Measurements from ENCODE around the gene ZNF334. TPM values are rescaled to one million over a fixed set of nuclear protein-coding genes. Genes with fewer than 3 reads are reported as not detected.

Gene ZNF334
- total and polyA plus RNA-seq, 12 donors, result 0.64 to 3.0 (median 1.6) TPM

GRCh38 chr20:46488451-46488850 is 24.9 kb downstream of the ZNF334 start:
- Histone ChIP-seq H3K4me3 (no peak overlapping the region), H3K27me3 (peaks cover 0 to 47% (median 7%) of the 10 kb centered on the region in 7 donors), H3K27ac (no peak overlapping the region), H3K9me3 (no peaks in the 10 kb centered on the region), H3K4me1 (no peaks in the 10 kb centered on the region), H3K36me3 (no peaks in the 10 kb centered on the region)
- ATAC-seq, result no peak
- intact Hi-C loops (cut with DNase I), result no loop called here
- TF ChIP-seq CTCF (IDR thresholded peaks at IDR 0.05), result no peak
- 83 to 85% methylated on average over 3 of the region's 3 CpGs for WGBS, 2 donors
- DNase-seq, result no peak

- Histone ChIP-seq H3K36me3 (no peaks in the 10 kb centered on the region), H3K4me3 (no peak overlapping the region), H3K27ac (no peak overlapping the region), H3K9me3 (no peaks in the 10 kb centered on the region), H3K4me1 (no peaks in the 10 kb centered on the region), H3K27me3 (peaks cover 0 to 47% (median 7%) of the 10 kb centered on the region in 7 donors)
- DNase-seq (no peak), ATAC-seq (no peak)
- TF ChIP-seq CTCF (IDR thresholded peaks at IDR 0.05), result no peak
- 60 to 74% methylated on average over 2 of the region's 2 CpGs for WGBS, 2 donors
- intact Hi-C loops (cut with DNase I), result no loop called here
Observed at GRCh38 chr20:46487628-46488027, 25.7 kb downstream of the ZNF334 start.

GRCh38 chr20:46485431-46485830 is 27.9 kb downstream of the ZNF334 start:
- Histone ChIP-seq H3K36me3 (no peaks in the 10 kb centered on the region), H3K27ac (no peak overlapping the region), H3K9me3 (no peaks in the 10 kb centered on the region), H3K4me1 (no peaks in the 10 kb centered on the region), H3K27me3 (peaks cover 0 to 55% (median 4%) of the 10 kb centered on the region in 7 donors), H3K4me3 (no peak overlapping the region)
- 36 to 52% methylated on average over 4 of the region's 4 CpGs for WGBS, 2 donors
- no peak for DNase-seq
- intact Hi-C loops (cut with DNase I), result no loop called here
- TF ChIP-seq CTCF (IDR thresholded peaks at IDR 0.05), result no peak
- no peak for ATAC-seq

GRCh38 chr20:46484954-46485353 is 28.4 kb downstream of the ZNF334 start:
- no peak overlapping the region for H3K27ac ChIP-seq
- H3K9me3 ChIP-seq, result no peaks in the 10 kb centered on the region
- H3K27me3 ChIP-seq, result peaks cover 0 to 58% (median 4%) of the 10 kb centered on the region in 7 donors
- intact Hi-C loops (cut with DNase I), result no loop called here
- H3K36me3 ChIP-seq, result no peaks in the 10 kb centered on the region
- H3K4me1 ChIP-seq, result no peaks in the 10 kb centered on the region
- no peak for DNase-seq
- H3K4me3 ChIP-seq, result no peak overlapping the region
- ATAC-seq, result no peak
- WGBS, 2 donors, result 52 to 62% methylated on average over 3 of the region's 3 CpGs
- no peak for TF ChIP-seq CTCF (IDR thresholded peaks at IDR 0.05)
